Loucy (cell line): ENCODE results near the gene MAST4.

ENCODE experiments used
- CTCF ChIP-seq: fragments of 200-600 bp; sonication (generic); conservative IDR thresholded peaks from 2 replicates; pipeline ENCODE4 v1.5.1; 2014; ENCODE audit warnings: mild to moderate bottlenecking, antibody characterized with exemption, low read length
- EZH2phosphoT487 ChIP-seq: fragments of 200-600 bp; IDR thresholded peaks from 2 replicates; pipeline ENCODE4 v1.6.1; 2018; ENCODE audit warnings: antibody characterized with exemption, mild to moderate bottlenecking, moderate library complexity, borderline replicate concordance

DNA sequence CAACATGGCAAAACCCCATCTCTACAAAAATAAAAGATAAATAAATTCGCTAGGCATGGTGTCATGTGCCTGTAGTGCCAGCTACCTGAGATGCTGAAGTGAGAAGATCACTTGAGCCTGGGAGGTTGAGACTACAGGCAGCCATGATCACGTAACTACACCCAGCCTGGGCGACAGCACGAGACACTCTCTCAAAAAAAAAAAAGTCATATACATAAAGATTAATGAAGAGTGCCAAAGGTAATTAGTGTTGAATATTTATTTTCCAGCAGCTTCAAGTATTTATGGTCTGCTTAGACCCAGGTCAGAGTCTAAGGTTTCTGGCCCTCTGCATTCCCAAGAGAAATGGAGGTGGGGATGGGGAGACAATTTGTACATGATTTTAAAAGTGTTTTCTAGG is 432.7 kb downstream of the MAST4 start:
- TF ChIP-seq CTCF: no peak
- TF ChIP-seq EZH2phosphoT487: no peak
